GM19023 (cell line): ENCODE results near the gene NOX4.
"Not testable (repeated sequence)": the region's sequence is repeated elsewhere in the genome, so short reads cannot be mapped to it uniquely, and the experiment has no call there.

Experiments used
- ATAC-seq: cut with Tn5 transposase; IDR thresholded peaks from one replicate; pipeline ENCODE4 v1.9.1; 2021; ENCODE audit warnings: mild to moderate bottlenecking, moderate library complexity; ENCODE audit not compliant: unreplicated experiment

The NOX4 gene

GRCh38 chr11:89463266-89463780 lies 27.9 kb downstream of the NOX4 start:
- no peak for ATAC-seq

GRCh38 chr11:89458716-89459115 lies 32.5 kb downstream of the NOX4 start:
- ATAC-seq: no peak

GRCh38 chr11:89457190-89457589 lies 34.0 kb downstream of the NOX4 start:
- ATAC-seq: no peak

GRCh38 chr11:89456681-89457080 lies 34.5 kb downstream of the NOX4 start:
- ATAC-seq: no peak

GRCh38 chr11:89452780-89453179 lies 38.4 kb downstream of the NOX4 start:
- ATAC-seq: no peak

GRCh38 chr11:89447845-89448244 lies 43.3 kb downstream of the NOX4 start:
- ATAC-seq: no peak

GRCh38 chr11:89443361-89444322 lies 47.5 kb downstream of the NOX4 start:
- no peak for ATAC-seq

GRCh38 chr11:89442801-89443200 lies 48.4 kb downstream of the NOX4 start:
- no peak for ATAC-seq

- ATAC-seq: no peak
These were observed 49.6 kb downstream of the NOX4 start for GRCh38 chr11:89441606-89442005.

GRCh38 chr11:89437317-89437716 lies 53.9 kb downstream of the NOX4 start:
- ATAC-seq: no peak

- no peak for ATAC-seq
These were observed 55.1 kb downstream of the NOX4 start for GRCh38 chr11:89436071-89436470.

GRCh38 chr11:89433278-89433677 lies 57.9 kb downstream of the NOX4 start:
- no peak for ATAC-seq

GRCh38 chr11:89432182-89432581 lies 59.0 kb downstream of the NOX4 start:
- not testable (repeated sequence) for ATAC-seq

GRCh38 chr11:89426501-89426900 lies 64.7 kb downstream of the NOX4 start:
- ATAC-seq: not testable (repeated sequence)

GRCh38 chr11:89421718-89422117 lies 69.5 kb downstream of the NOX4 start:
- ATAC-seq: no peak

- no peak for ATAC-seq
These were observed 70.2 kb downstream of the NOX4 start for GRCh38 chr11:89420981-89421380.

GRCh38 chr11:89416961-89417360 lies 74.2 kb downstream of the NOX4 start:
- no peak for ATAC-seq

- ATAC-seq: not testable (repeated sequence)
These were observed 80.1 kb downstream of the NOX4 start for GRCh38 chr11:89411112-89411511.

- ATAC-seq: not testable (repeated sequence)
These were observed 80.5 kb downstream of the NOX4 start for GRCh38 chr11:89410666-89411065.

- not testable (repeated sequence) for ATAC-seq
These were observed 82.7 kb downstream of the NOX4 start for GRCh38 chr11:89408441-89408840.

- no peak for ATAC-seq
These were observed 85.5 kb downstream of the NOX4 start for GRCh38 chr11:89405629-89406028.

- not testable (repeated sequence) for ATAC-seq
These were observed 99.5 kb downstream of the NOX4 start for GRCh38 chr11:89391654-89392053.
